Mucosa of stomach (tissue), 1 donor: ENCODE data around the gene MPL.

Experiments
- H3K27me3 ChIP-seq: one replicate; pipeline ENCODE4 v1.7.0; 2013; ENCODE audit warnings: mild to moderate bottlenecking, low read length; ENCODE audit not compliant: control insufficient read depth, insufficient read depth
- H3K36me3 ChIP-seq: one replicate; pipeline ENCODE4 v1.7.0; 2013; ENCODE audit warnings: low read length; ENCODE audit not compliant: control insufficient read depth, insufficient read depth
- H3K4me1 ChIP-seq: one replicate; pipeline ENCODE4 v1.7.0; 2013; ENCODE audit warnings: mild to moderate bottlenecking, low read length; ENCODE audit not compliant: control insufficient read depth, insufficient read depth
- H3K4me3 ChIP-seq: one replicate; pipeline ENCODE4 v1.7.0; 2013; ENCODE audit warnings: low read length
- H3K9ac ChIP-seq: one replicate; pipeline ENCODE4 v1.7.0; 2013; ENCODE audit warnings: mild to moderate bottlenecking, low read length, moderate library complexity
- H3K9me3 ChIP-seq: one replicate; pipeline ENCODE4 v1.7.0; 2013; ENCODE audit warnings: mild to moderate bottlenecking, low read length, moderate library complexity; ENCODE audit not compliant: control insufficient read depth
- donor health status: Pancreatic carcinoma.

The MPL gene

GRCh38 chr1:43352881-43353280 is 15.3 kb downstream of the MPL start:
- Histone ChIP-seq H3K9me3 (no peaks in the 10 kb centered on the region), H3K27me3 (no peaks in the 10 kb centered on the region), H3K4me1 (peaks cover 25% of the 10 kb centered on the region), H3K4me3 (no peak overlapping the region), H3K9ac (no peak overlapping the region), H3K36me3 (no peaks in the 10 kb centered on the region)

DNA sequence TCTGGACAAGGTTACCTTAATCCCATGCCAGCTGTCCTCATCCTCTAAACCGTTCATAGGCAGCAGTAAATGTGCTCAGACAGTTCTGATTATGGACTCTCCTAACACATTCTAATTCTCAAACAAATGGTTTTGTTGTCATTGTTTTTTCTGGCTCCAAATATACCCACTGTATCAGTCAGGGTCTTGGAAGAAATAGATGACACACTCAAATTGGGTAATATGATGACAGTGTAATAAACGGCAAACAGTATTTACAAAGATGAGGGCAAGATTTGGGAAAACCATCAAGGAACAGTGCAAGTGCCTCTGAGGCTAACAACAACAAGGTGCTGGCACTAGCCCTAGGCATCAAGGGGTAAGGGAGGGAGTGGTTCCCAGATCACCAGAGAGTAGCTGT is 16.9 kb downstream of the MPL start:
- Histone ChIP-seq H3K4me3 (no peak overlapping the region), H3K27me3 (no peaks in the 10 kb centered on the region), H3K4me1 (peaks cover 22% of the 10 kb centered on the region), H3K9me3 (no peaks in the 10 kb centered on the region), H3K36me3 (no peaks in the 10 kb centered on the region), H3K9ac (no peak overlapping the region)

GRCh38 chr1:43354936-43355335 is 17.3 kb downstream of the MPL start:
- Histone ChIP-seq H3K9me3 (no peaks in the 10 kb centered on the region), H3K27me3 (no peaks in the 10 kb centered on the region), H3K4me1 (peaks cover 17% of the 10 kb centered on the region), H3K9ac (no peak overlapping the region), H3K4me3 (no peak overlapping the region), H3K36me3 (no peaks in the 10 kb centered on the region)

GRCh38 chr1:43357251-43357650 is 19.6 kb downstream of the MPL start:
- peaks cover 8% of the 10 kb centered on the region for H3K36me3 ChIP-seq
- no peak overlapping the region for H3K9ac ChIP-seq
- no peak overlapping the region for H3K4me3 ChIP-seq
- no peaks in the 10 kb centered on the region for H3K9me3 ChIP-seq
- peaks cover 17% of the 10 kb centered on the region for H3K4me1 ChIP-seq
- H3K27me3 ChIP-seq, result no peaks in the 10 kb centered on the region

DNA sequence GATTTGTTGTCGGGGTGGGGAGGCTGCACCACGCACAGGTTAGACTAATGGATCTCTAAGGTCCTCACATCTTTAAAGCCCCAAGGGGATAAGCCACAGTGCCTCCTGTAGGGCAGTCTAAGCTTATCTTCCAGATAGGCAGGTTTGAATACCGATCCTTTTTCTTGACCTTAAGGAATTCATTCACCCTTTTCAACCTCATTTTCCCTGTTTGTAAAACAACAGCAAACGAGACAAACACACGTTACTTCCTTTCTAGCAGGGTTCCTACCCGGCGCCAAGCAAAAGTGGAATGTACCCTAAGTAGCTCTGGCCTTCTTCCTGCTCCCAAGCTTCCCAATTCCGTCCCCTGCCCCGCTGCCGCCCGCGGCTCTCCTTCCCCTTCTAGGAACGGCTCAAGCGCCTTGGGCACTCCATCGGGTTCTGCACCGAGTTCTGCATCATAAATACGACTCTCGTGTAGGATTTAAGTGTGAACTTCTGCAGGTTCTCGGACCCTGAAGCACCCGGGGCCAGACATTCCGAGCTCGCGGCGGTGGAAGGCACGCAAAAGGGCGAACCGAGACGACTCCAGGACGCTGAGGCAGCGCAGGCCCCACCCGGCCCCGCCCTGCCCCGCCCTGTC is 20.6 kb downstream of the MPL start:
- peak overlapping the region; percentile 79 for H3K9ac ChIP-seq
- peak overlapping the region; percentile 53 for H3K4me3 ChIP-seq
- H3K4me1 ChIP-seq, result peaks cover 19% of the 10 kb centered on the region
- no peaks in the 10 kb centered on the region for H3K27me3 ChIP-seq
- H3K9me3 ChIP-seq, result no peaks in the 10 kb centered on the region
- H3K36me3 ChIP-seq, result peaks cover 13% of the 10 kb centered on the region

GRCh38 chr1:43358746-43359693 is 21.4 kb downstream of the MPL start, which contains the start of gene CDC20:
TSS of gene CDC20 (plus strand) at chr1:43358981. CDS start at chr1:43359216, 235 bp downstream.
- Histone ChIP-seq H3K9ac (peak within 1 kb of the TSS; percentile 79), H3K4me3 (peak within 1 kb of the TSS; percentile 53), H3K36me3 (peaks cover 20% of the 10 kb centered on the region), H3K4me1 (peaks cover 20% of the 10 kb centered on the region), H3K9me3 (no peaks in the 10 kb centered on the region), H3K27me3 (no peaks in the 10 kb centered on the region)

GRCh38 chr1:43359696-43360095 is 22.1 kb downstream of the MPL start:
- Histone ChIP-seq H3K9ac (peak overlapping the region; percentile 4), H3K36me3 (peaks cover 27% of the 10 kb centered on the region), H3K9me3 (no peaks in the 10 kb centered on the region), H3K27me3 (no peaks in the 10 kb centered on the region), H3K4me3 (no peak overlapping the region), H3K4me1 (peaks cover 20% of the 10 kb centered on the region)

GRCh38 chr1:43360616-43361015 is 23.0 kb downstream of the MPL start:
- peaks cover 28% of the 10 kb centered on the region for H3K4me1 ChIP-seq
- no peaks in the 10 kb centered on the region for H3K27me3 ChIP-seq
- peaks cover 34% of the 10 kb centered on the region for H3K36me3 ChIP-seq
- H3K9ac ChIP-seq, result no peak overlapping the region
- no peak overlapping the region for H3K4me3 ChIP-seq
- no peaks in the 10 kb centered on the region for H3K9me3 ChIP-seq

GRCh38 chr1:43363283-43363934 is 25.8 kb downstream of the MPL start:
- Histone ChIP-seq H3K4me1 (peaks cover 38% of the 10 kb centered on the region), H3K4me3 (no peak overlapping the region), H3K36me3 (peaks cover 34% of the 10 kb centered on the region), H3K9me3 (no peaks in the 10 kb centered on the region), H3K27me3 (no peaks in the 10 kb centered on the region), H3K9ac (no peak overlapping the region)

- peak overlapping the region; percentile 9 for H3K9ac ChIP-seq
- peaks cover 34% of the 10 kb centered on the region for H3K36me3 ChIP-seq
- H3K27me3 ChIP-seq, result no peaks in the 10 kb centered on the region
- H3K9me3 ChIP-seq, result no peaks in the 10 kb centered on the region
- no peak overlapping the region for H3K4me3 ChIP-seq
- H3K4me1 ChIP-seq, result peaks cover 42% of the 10 kb centered on the region
Measured at GRCh38 chr1:43363935-43364525, 26.4 kb downstream of the MPL start.

GRCh38 chr1:43365678-43366077 is 28.1 kb downstream of the MPL start:
- Histone ChIP-seq H3K4me3 (peak overlapping the region; percentile 39), H3K36me3 (peaks cover 30% of the 10 kb centered on the region), H3K9ac (peak overlapping the region; percentile 85), H3K27me3 (no peaks in the 10 kb centered on the region), H3K4me1 (peaks cover 38% of the 10 kb centered on the region), H3K9me3 (no peaks in the 10 kb centered on the region)
